ENCODE data around the gene FCGR2B.
"Not testable (repeated sequence)": the region's sequence is repeated elsewhere in the genome, so short reads cannot be mapped to it uniquely, and the experiment has no call there.

GRCh38 chr1:161693020-161693712 lies 30.2 kb downstream of the FCGR2B start:
- TF ChIP-seq CTCF (IDR thresholded peaks at IDR 0.05); ZFX (IDR thresholded peaks at IDR 0.05; ENCODE audit: borderline replicate concordance): not testable (repeated sequence)
